HG03571 (cell line): Measurements from ENCODE around the gene SLC2A1.
A peak's percentile ranks its signal among the peaks of the same experiment; 100 is the strongest.

Experiments used
- ATAC-seq: cut with Tn5 transposase; IDR thresholded peaks from one replicate; pipeline ENCODE4 v1.9.1; 2021; ENCODE audit not compliant: unreplicated experiment

SLC2A1 gene

GRCh38 chr1:42960566-42961311 lies 2.1 kb upstream of the SLC2A1 start:
- no peak for ATAC-seq

- ATAC-seq, result no peak
These were observed 1.4 kb upstream of the SLC2A1 start for GRCh38 chr1:42960122-42960390.

- peak; percentile 34 for ATAC-seq
These were observed 684 bp downstream of the SLC2A1 start for GRCh38 chr1:42957880-42958487.

GRCh38 chr1:42957229-42957879 lies 1.3 kb downstream of the SLC2A1 start:
- no peak for ATAC-seq

GRCh38 chr1:42956739-42957138 lies 1.9 kb downstream of the SLC2A1 start:
- no peak for ATAC-seq

- ATAC-seq, result no peak
These were observed 3.2 kb downstream of the SLC2A1 start for GRCh38 chr1:42955311-42956063.

GRCh38 chr1:42953182-42954180 lies 5.2 kb downstream of the SLC2A1 start:
- ATAC-seq, result no peak

GRCh38 chr1:42952303-42953001 lies 6.2 kb downstream of the SLC2A1 start:
- peak; percentile 60 for ATAC-seq

GRCh38 chr1:42951588-42951987 lies 7.1 kb downstream of the SLC2A1 start:
- ATAC-seq, result no peak

GRCh38 chr1:42950116-42950481 lies 8.6 kb downstream of the SLC2A1 start:
- ATAC-seq, result no peak

GRCh38 chr1:42949312-42950115 lies 9.2 kb downstream of the SLC2A1 start:
- ATAC-seq, result no peak

- ATAC-seq, result no peak
These were observed 10.5 kb downstream of the SLC2A1 start for GRCh38 chr1:42947965-42948732.

GRCh38 chr1:42947117-42947516 lies 11.6 kb downstream of the SLC2A1 start:
- ATAC-seq, result no peak

GRCh38 chr1:42946120-42946898 lies 12.4 kb downstream of the SLC2A1 start:
- ATAC-seq, result no peak

- no peak for ATAC-seq
These were observed 13.5 kb downstream of the SLC2A1 start for GRCh38 chr1:42945164-42945563.

GRCh38 chr1:42944246-42944928 lies 14.3 kb downstream of the SLC2A1 start:
- no peak for ATAC-seq

- no peak for ATAC-seq
These were observed 14.9 kb downstream of the SLC2A1 start for GRCh38 chr1:42943728-42944127.
